ENCODE data around the gene ZBTB26.

Gene ZBTB26

GRCh38 chr9:122954253-122954691 lies 23.0 kb upstream of the ZBTB26 start:
- no peak overlapping the region for H3K27ac ChIP-seq

GRCh38 chr9:122951056-122951455 lies 19.7 kb upstream of the ZBTB26 start:
- no peaks in the 10 kb centered on the region for H3K9me3 ChIP-seq (ENCODE audit: severe bottlenecking)
- H3K27me3 ChIP-seq (ENCODE audit: insufficient read depth, low read depth, severe bottlenecking) = no peaks in the 10 kb centered on the region
- H3K36me3 ChIP-seq = no peaks in the 10 kb centered on the region; the same call in none of the 2 replicates
- no peak overlapping the region for H3K27ac ChIP-seq
- DNase-seq = no peak
- H3K4me3 ChIP-seq (ENCODE audit: low read depth, low read length) = no peak overlapping the region
- TF ChIP-seq CTCF (IDR thresholded peaks at IDR 0.05; ENCODE audit: low read depth, low read length) = no peak

More at GRCh38 chr9:122954253-122954691, 23.0 kb upstream of the ZBTB26 start:
- H3K27me3 ChIP-seq (ENCODE audit: insufficient read depth, low read depth, severe bottlenecking) = no peaks in the 10 kb centered on the region
- no peaks in the 10 kb centered on the region for H3K9me3 ChIP-seq (ENCODE audit: severe bottlenecking)
- no peak overlapping the region for H3K4me3 ChIP-seq (ENCODE audit: low read depth, low read length)
- H3K36me3 ChIP-seq = peaks cover 8% of the 10 kb centered on the region
- no peak for DNase-seq
- no peak for TF ChIP-seq CTCF (IDR thresholded peaks at IDR 0.05; ENCODE audit: low read depth, low read length)

- TF ChIP-seq CTCF (IDR thresholded peaks at IDR 0.05; ENCODE audit: low read depth, low read length) = no peak
- H3K4me3 ChIP-seq (ENCODE audit: low read depth, low read length) = no peak overlapping the region
- H3K27ac ChIP-seq = no peak overlapping the region
- H3K36me3 ChIP-seq = no peaks in the 10 kb centered on the region; the same call in none of the 2 replicates
- H3K9me3 ChIP-seq (ENCODE audit: severe bottlenecking) = no peaks in the 10 kb centered on the region
- no peak for DNase-seq
- no peaks in the 10 kb centered on the region for H3K27me3 ChIP-seq (ENCODE audit: insufficient read depth, low read depth, severe bottlenecking)
Observed at GRCh38 chr9:122950263-122950662, 19.0 kb upstream of the ZBTB26 start.

- no peak for DNase-seq
- no peak overlapping the region for H3K27ac ChIP-seq
- no peak for TF ChIP-seq CTCF (IDR thresholded peaks at IDR 0.05; ENCODE audit: low read depth, low read length)
Observed at GRCh38 chr9:122949696-122950095, 18.4 kb upstream of the ZBTB26 start.

GRCh38 chr9:122948313-122948712 lies 17.0 kb upstream of the ZBTB26 start:
- H3K36me3 ChIP-seq = no peaks in the 10 kb centered on the region; the same call in none of the 2 replicates
- no peak for TF ChIP-seq CTCF (IDR thresholded peaks at IDR 0.05; ENCODE audit: low read depth, low read length)
- DNase-seq = no peak
- H3K9me3 ChIP-seq (ENCODE audit: severe bottlenecking) = no peaks in the 10 kb centered on the region
- no peaks in the 10 kb centered on the region for H3K27me3 ChIP-seq (ENCODE audit: insufficient read depth, low read depth, severe bottlenecking)
- H3K27ac ChIP-seq = no peak overlapping the region
- no peak overlapping the region for H3K4me3 ChIP-seq (ENCODE audit: low read depth, low read length)

More at GRCh38 chr9:122949696-122950095, 18.4 kb upstream of the ZBTB26 start:
- Histone ChIP-seq H3K36me3 (no peaks in the 10 kb centered on the region; the same call in none of the 2 replicates), H3K4me3 (ENCODE audit: low read depth, low read length) (no peak overlapping the region), H3K27me3 (ENCODE audit: insufficient read depth, low read depth, severe bottlenecking) (no peaks in the 10 kb centered on the region), H3K9me3 (ENCODE audit: severe bottlenecking) (no peaks in the 10 kb centered on the region)

GRCh38 chr9:122946461-122947005 lies 15.2 kb upstream of the ZBTB26 start:
- no peaks in the 10 kb centered on the region for H3K27me3 ChIP-seq (ENCODE audit: insufficient read depth, low read depth, severe bottlenecking)
- H3K27ac ChIP-seq = no peak overlapping the region
- no peaks in the 10 kb centered on the region for H3K9me3 ChIP-seq (ENCODE audit: severe bottlenecking)
- TF ChIP-seq CTCF (IDR thresholded peaks at IDR 0.05; ENCODE audit: low read depth, low read length) = no peak
- DNase-seq = no peak
- no peaks in the 10 kb centered on the region; the same call in none of the 2 replicates for H3K36me3 ChIP-seq
- no peak overlapping the region for H3K4me3 ChIP-seq (ENCODE audit: low read depth, low read length)
